K562 (cell line): ENCODE results near the gene MKNK1. TPM values are rescaled to one million over a fixed set of nuclear protein-coding genes. Genes with fewer than 3 reads are reported as not detected.

Source experiments
- EP300 ChIP-seq: IDR thresholded peaks from 2 replicates; pipeline ENCODE4 v1.6.1; 2012; ENCODE audit warnings: low read length, improper control_type of control experiment
- ETS2 ChIP-seq: IDR thresholded peaks from 2 replicates; pipeline ENCODE4 v1.6.1; 2016; ENCODE audit warnings: borderline replicate concordance, missing genetic modification characterization, mild to moderate bottlenecking, moderate library complexity, missing compliant biosample characterization; ENCODE audit not compliant: poor library complexity, severe bottlenecking
- EWSR1 ChIP-seq: fragments of 450-650 bp; IDR thresholded peaks from 2 replicates; pipeline ENCODE4 v1.6.1; 2018; ENCODE audit warnings: borderline replicate concordance, mild to moderate bottlenecking, low read depth, moderate library complexity; ENCODE audit not compliant: partially characterized antibody
- FIP1L1 ChIP-seq: fragments of 200-400 bp; formaldehyde crosslinking; IDR thresholded peaks from 2 replicates; pipeline ENCODE4 v1.6.1; 2018; ENCODE audit warnings: mild to moderate bottlenecking, low read depth, low read length; ENCODE audit not compliant: poor library complexity, severe bottlenecking
- FOXP4 ChIP-seq: sonication (generic); formaldehyde crosslinking; IDR thresholded peaks from 2 replicates; pipeline ENCODE4 v1.8.0; 2022; ENCODE audit warnings: mild to moderate bottlenecking, missing genetic modification reagents, borderline replicate concordance
- GATAD2A ChIP-seq: fragments of 450-650 bp; IDR thresholded peaks from 2 replicates; pipeline ENCODE4 v1.6.1; 2017
- HDAC3 ChIP-seq: fragments of 450-650 bp; IDR thresholded peaks from 2 replicates; pipeline ENCODE4 v1.6.1; 2018; ENCODE audit warnings: borderline replicate concordance, mild to moderate bottlenecking, moderate library complexity; ENCODE audit not compliant: partially characterized antibody
- KAT8 ChIP-seq: fragments of 450-650 bp; IDR thresholded peaks from 2 replicates; pipeline ENCODE4 v1.6.1; 2016; ENCODE audit warnings: low read depth, mild to moderate bottlenecking
- NFIC ChIP-seq: fragments of 450-650 bp; IDR thresholded peaks from 2 replicates; pipeline ENCODE4 v1.6.1; 2017; ENCODE audit warnings: mild to moderate bottlenecking, inconsistent platforms
- NRF1 ChIP-seq, 2 experiments: fragments of 450-650 bp; IDR thresholded peaks in 1 of 2; conservative IDR thresholded peaks in 1 of 2; 2 replicates each; pipeline ENCODE4 v1.6.1; 2014; ENCODE audit warnings: mild to moderate bottlenecking in 2 of 2
- RBM22 ChIP-seq: fragments of 200-400 bp; formaldehyde crosslinking; IDR thresholded peaks from 2 replicates; pipeline ENCODE4 v1.6.1; 2018; ENCODE audit warnings: low read length, low read depth; ENCODE audit not compliant: poor library complexity, severe bottlenecking
- STAG1 ChIP-seq: sonication (generic); formaldehyde crosslinking; IDR thresholded peaks from 2 replicates; pipeline ENCODE4 v1.5.0; 2020; ENCODE audit warnings: missing genetic modification reagents, borderline replicate concordance
- THRAP3 ChIP-seq: fragments of 450-650 bp; IDR thresholded peaks from 2 replicates; pipeline ENCODE4 v1.6.1; 2016; ENCODE audit warnings: mild to moderate bottlenecking, inconsistent platforms, borderline replicate concordance
- TSC22D4 ChIP-seq: fragments of 450-650 bp; IDR thresholded peaks from 2 replicates; pipeline ENCODE4 v1.6.1; 2016; ENCODE audit warnings: missing genetic modification characterization, missing biosample characterization, control low read depth
- ZBED1 ChIP-seq: IDR thresholded peaks from 2 replicates; pipeline ENCODE4 v1.6.1; 2014
- ZNF146 ChIP-seq: IDR thresholded peaks from one replicate; pipeline ENCODE4 v1.6.1; 2018; ENCODE audit warnings: missing compliant biosample characterization; ENCODE audit not compliant: unreplicated experiment
- ZNF316 ChIP-seq: fragments of 450-650 bp; IDR thresholded peaks from 2 replicates; pipeline ENCODE4 v1.6.1; 2016
- ZNF41 ChIP-seq: fragments of 250-450 bp; sonication (Bioruptor Pico); conservative IDR thresholded peaks from 2 replicates; pipeline ENCODE4 v1.4.0; 2020; ENCODE audit warnings: mild to moderate bottlenecking
- ZNF551 ChIP-seq: fragments of 250-450 bp; sonication (Bioruptor Pico); IDR thresholded peaks from 2 replicates; pipeline ENCODE4 v1.5.0; 2021; ENCODE audit warnings: mild to moderate bottlenecking, moderate library complexity
- ZNF561 ChIP-seq: fragments of 450-650 bp; formaldehyde crosslinking; conservative IDR thresholded peaks from 2 replicates; pipeline ENCODE4 v1.4.0; 2020; ENCODE audit warnings: mild to moderate bottlenecking, moderate library complexity
- ZNF717 ChIP-seq: fragments of 250-450 bp; sonication (Bioruptor Pico); IDR thresholded peaks from 2 replicates; pipeline ENCODE4 v1.5.0; 2021
- ZNF764 ChIP-seq: fragments of 250-450 bp; sonication (Bioruptor Pico); IDR thresholded peaks from 2 replicates; pipeline ENCODE4 v1.4.0; 2020; ENCODE audit warnings: low read depth, mild to moderate bottlenecking, moderate library complexity
- polyA plus RNA-seq, 8 experiments: library from polyadenylated mRNA; depleted of rRNA in 4 of 8; stranded (reverse) in 5 of 8; unstranded in 3 of 8; fragments of >200 nt; fragmentation: Nextera tagmentation in 2 of 8; fragmentation: Illumina TruSeq in 1 of 8; extraction: Ambion mirVana in 2 of 8; extraction: Trizol in 1 of 8; gene quantifications; 2 replicates each; pipeline versions ENCODE4 v1.2.1 to v1.2.3, GENCODE V29; 2011 to 2014; ENCODE audit warnings: inconsistent platforms in 1 of 8, missing spikeins in 1 of 8
- total RNA-seq, 7 experiments: library from RNA; depleted of rRNA in 6 of 7; stranded (reverse); fragments of >200 nt in 6 of 7; fragmentation: Illumina TruSeq in 2 of 7; extraction: Trizol in 2 of 7; gene quantifications; 2 replicates each; pipeline versions ENCODE4 v1.2.1 to v1.2.3, GENCODE V29; 2011 to 2021; ENCODE audit warnings: low replicate concordance in 1 of 7
- TF ChIP-seq, protein P1 (sequence below): fragments of 450-650 bp; IDR thresholded peaks from 2 replicates; pipeline ENCODE4 v1.6.1; 2016; ENCODE audit warnings: borderline replicate concordance
- TF ChIP-seq, protein P2 (sequence below): fragments of 250-450 bp; sonication (Bioruptor Pico); IDR thresholded peaks from 2 replicates; pipeline ENCODE4 v1.5.0; 2022; ENCODE audit warnings: mild to moderate bottlenecking

MKNK1 gene
- total and polyA plus RNA-seq, 9 of the 15 experiments (the other 6 are each of a cell fraction or from before 2014, with no cell fraction given): 27.7 to 51.3 (median 43.7) TPM

- TF ChIP-seq, protein P1, sequence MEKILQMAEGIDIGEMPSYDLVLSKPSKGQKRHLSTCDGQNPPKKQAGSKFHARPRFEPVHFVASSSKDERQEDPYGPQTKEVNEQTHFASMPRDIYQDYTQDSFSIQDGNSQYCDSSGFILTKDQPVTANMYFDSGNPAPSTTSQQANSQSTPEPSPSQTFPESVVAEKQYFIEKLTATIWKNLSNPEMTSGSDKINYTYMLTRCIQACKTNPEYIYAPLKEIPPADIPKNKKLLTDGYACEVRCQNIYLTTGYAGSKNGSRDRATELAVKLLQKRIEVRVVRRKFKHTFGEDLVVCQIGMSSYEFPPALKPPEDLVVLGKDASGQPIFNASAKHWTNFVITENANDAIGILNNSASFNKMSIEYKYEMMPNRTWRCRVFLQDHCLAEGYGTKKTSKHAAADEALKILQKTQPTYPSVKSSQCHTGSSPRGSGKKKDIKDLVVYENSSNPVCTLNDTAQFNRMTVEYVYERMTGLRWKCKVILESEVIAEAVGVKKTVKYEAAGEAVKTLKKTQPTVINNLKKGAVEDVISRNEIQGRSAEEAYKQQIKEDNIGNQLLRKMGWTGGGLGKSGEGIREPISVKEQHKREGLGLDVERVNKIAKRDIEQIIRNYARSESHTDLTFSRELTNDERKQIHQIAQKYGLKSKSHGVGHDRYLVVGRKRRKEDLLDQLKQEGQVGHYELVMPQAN: peak; percentile 82
- TF ChIP-seq RBM22 (no peak), EWSR1 (no peak), ZNF717 (no peak), FIP1L1 (no peak), NFIC (peak; percentile 38; the same call in 1 of the 2 replicates), FOXP4 (CRISPR knock-in tag) (0 out of 2 replicates have a peak, but pooled peaks have one; percentile 54), THRAP3 (no peak), KAT8 (no peak), ZNF561 (CRISPR knock-in tag) (no peak), ZNF764 (CRISPR knock-in tag) (peak; percentile 73; the same call in 1 of the 2 replicates), ZBED1 (no peak; the same call in 1 of the 2 replicates), ZNF316 (peak; percentile 88), ZNF146 (no peak), GATAD2A (0 out of 2 replicates have a peak, but pooled peaks have one; percentile 28), ZNF41 (CRISPR knock-in tag) (0 out of 2 replicates have a peak, but pooled peaks have one; percentile 45), ETS2 (tag) (no peak), TSC22D4 (tag) (no peak), STAG1 (no peak), NRF1 (conservative IDR thresholded peaks at IDR 0.05 in 1 of 2, IDR thresholded peaks at IDR 0.05 in 1 of 2) (peak; percentile 100), HDAC3 (no peak), ZNF551 (CRISPR knock-in tag) (no peak), EP300 (no peak)
- TF ChIP-seq, protein P2, sequence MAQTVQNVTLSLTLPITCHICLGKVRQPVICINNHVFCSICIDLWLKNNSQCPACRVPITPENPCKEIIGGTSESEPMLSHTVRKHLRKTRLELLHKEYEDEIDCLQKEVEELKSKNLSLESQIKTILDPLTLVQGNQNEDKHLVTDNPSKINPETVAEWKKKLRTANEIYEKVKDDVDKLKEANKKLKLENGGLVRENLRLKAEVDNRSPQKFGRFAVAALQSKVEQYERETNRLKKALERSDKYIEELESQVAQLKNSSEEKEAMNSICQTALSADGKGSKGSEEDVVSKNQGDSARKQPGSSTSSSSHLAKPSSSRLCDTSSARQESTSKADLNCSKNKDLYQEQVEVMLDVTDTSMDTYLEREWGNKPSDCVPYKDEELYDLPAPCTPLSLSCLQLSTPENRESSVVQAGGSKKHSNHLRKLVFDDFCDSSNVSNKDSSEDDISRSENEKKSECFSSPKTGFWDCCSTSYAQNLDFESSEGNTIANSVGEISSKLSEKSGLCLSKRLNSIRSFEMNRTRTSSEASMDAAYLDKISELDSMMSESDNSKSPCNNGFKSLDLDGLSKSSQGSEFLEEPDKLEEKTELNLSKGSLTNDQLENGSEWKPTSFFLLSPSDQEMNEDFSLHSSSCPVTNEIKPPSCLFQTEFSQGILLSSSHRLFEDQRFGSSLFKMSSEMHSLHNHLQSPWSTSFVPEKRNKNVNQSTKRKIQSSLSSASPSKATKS (CRISPR knock-in tag): no peak
Measured at GRCh38 chr1:46603858-46604549, at the start of gene MKNK1 (continued).
